ENCODE data around the gene LCN6.
"Not testable (repeated sequence)": the region's sequence is repeated elsewhere in the genome, so short reads cannot be mapped to it uniquely, and the experiment has no call there.

Gene LCN6

DNA sequence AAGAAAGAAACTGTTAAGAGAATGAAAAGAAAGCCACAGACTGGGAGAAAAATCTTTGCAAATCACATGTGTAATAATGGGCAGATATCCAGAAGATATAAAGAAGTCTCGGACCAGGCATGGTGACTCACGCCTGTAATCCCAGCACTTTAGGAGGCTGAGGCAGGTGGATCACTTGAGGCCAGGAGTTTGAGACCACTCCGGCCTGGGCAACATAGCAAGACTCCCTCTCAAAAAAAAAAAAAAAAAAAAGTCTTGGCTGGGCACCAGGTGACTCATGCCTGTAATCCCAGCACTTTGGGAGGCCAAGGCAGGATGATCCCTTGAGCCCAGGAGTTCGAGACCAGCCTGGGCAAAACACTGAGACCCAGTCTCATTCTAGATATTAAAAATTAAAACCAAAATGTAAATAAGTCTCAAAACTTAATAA, 37.1 kb downstream of the LCN6 start:
- not testable (repeated sequence) for DNase-seq (ENCODE audit: low read depth, low spot score)

- DNase-seq (ENCODE audit: low read depth, low spot score), result no peak
These were observed 37.8 kb downstream of the LCN6 start for GRCh38 chr9:136710543-136710942.

DNA sequence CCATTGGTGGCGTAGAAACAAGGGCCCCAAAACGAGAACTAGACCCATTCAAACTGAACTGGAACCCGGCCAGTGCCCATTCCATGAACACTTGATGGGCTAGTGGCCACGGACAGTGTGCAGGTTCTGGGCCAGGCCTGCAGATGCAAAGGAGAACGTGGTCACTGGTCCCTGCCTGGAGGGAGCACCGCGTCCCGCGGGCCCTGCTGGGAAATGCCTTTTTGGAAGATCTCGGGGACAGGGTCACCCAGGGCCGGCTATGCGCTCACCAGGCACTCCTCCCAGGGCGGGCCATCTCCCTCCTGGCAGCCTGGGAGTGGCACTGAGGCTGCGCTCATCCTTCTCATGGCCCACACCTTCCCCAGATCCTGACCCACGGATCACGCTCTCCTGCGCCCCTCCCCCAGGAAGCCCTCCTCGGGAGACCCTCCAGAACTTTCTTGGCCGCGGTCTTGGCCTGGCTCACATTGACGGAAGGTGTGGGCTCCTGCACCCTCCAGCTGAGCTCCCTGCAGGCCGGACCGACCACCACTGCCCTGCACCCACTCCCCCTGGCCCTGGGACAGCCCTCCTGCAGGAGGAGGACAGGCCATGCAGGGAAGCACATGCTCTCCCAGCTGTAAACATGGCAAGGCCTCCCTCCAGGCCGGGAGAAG, 38.7 kb downstream of the LCN6 start:
- no peak for DNase-seq (ENCODE audit: low read depth, low spot score)

DNA sequence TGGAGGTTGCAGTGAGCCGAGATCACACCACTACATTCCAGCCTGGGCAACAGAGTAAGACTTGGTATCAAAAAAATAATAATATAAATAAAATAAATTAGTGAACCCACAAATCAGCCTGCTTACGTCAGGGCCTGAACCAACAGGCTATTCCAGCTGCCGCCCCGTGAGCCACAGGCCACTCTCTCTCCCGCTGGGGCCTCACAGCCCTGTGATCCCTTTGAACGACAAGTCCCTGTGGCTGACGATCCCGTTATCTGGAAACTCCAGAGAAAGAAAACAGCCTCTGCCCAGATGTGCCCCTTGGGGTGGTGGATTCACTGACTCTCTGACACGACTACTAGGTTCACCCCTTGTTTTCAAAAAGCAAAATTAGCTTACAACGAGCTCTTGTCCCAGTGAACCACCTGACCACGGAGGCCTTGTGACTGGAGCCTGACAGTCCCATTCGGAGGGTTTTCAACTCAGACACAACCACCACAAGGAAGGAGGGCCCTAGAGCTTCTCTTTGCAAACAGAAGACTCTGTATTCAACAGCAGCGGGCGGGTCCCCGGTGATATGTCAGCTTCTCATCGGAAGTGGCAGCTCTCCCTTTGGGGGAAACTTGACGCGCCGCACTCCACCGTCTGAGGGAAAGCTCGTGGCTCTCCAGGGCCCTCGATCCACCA, 40.3 kb downstream of the LCN6 start:
- no peak for DNase-seq (ENCODE audit: low read depth, low spot score)

DNA sequence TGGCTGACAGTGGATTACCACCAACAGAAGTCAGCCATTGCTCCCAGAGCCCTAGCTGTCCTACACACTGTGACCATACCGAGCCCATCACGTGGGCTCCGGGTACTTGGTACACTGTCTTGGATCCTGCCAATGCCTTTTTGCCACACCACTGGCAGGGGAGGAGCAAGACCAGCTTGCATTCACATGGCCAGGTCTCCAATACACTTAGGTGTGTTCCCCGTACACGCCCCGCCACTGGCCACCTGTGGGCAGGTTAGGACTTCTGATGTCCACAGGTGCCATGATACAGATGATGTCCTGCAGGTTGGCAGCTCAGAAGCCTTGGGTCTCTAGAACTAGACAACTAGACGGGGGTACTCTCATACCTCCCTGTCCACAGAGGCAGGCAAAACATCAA, 41.3 kb downstream of the LCN6 start:
- DNase-seq (ENCODE audit: low read depth, low spot score), result no peak

DNA sequence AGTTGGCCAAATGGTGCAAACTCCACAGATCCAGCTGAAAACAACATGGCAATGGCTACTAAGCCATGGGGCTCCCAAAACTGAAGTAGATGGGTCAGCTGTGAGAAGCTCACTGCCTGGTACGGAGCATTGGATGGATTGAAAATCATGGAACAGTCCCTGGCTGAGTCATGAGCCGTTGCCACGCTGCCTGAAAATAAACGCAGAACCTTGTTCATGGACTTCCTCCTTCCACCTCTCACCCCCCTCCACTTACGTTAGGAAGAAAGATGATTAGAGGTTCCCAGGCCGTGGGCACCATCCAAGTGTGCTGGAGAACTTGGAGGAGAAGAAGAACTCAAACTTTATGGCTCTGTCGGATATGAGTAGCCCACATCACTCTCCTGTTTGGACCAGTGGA, 42.8 kb downstream of the LCN6 start:
- DNase-seq (ENCODE audit: low read depth, low spot score), result no peak

DNA sequence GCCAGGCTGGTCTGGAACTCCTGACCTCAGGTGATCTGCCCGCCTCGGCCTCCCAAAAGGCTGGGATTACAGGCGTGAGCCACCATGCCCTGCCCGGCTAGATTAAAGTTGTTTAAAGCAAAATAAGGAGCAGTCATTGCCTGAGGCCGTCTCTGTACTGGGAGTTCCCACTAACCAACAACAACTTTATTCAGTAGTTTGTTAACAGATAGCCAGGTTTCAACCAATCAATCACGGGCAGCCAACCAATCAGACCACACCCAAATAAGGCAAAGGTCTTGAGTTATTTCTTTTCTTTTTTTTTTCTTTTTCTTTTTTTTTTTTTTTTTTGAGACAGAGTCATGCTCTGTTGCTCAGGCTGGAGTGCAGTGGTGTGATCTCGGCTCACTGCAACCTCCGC, 43.6 kb downstream of the LCN6 start:
- DNase-seq (ENCODE audit: low read depth, low spot score), result not testable (repeated sequence)

DNA sequence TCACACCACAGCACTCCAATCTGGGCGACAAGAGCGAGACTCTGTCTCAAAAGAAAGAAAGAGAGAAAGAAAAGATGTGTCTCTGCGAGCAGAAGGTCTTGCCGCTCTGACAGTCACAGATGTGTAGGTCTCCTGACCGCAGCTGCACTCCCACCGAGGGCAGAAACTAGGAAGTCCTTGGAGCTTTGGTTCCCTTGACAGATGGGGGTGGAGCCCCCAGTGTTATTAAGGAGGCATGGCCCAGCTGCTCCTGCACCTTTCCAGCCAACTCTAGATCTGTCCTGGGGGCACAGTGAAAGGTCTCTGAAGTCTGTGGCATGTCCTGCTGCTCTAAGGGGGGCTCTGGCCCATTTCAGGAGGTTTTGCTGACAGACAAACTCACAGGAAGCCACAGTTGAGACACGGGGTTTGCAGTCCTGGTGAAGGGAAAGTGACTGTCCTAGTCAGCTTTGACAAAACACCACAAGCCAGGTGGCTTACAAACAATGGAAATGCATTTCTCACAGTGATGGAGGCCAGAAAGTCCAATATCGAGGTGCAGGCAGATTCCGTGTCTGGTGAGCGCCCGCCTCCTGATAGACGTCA, 45.0 kb downstream of the LCN6 start:
- DNase-seq (ENCODE audit: low read depth, low spot score), result no peak

DNA sequence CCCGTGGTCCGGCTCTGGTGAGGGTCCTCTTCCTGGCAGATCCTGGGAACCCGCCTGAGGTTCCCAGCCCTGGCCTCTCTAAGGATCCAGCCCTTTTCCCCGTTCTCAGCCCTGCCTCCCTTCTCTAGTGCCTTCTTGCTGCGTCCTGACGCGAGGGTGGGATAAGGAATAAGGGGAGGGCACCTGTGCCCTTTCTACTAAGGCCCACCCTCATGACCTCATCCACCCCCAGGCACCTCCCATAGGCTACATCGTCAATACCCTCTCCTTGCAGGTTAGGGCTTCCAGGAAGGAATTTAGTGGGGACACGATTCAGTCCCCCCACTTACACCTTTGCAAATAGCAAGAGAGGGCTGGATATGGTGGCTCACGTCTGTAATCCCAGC, 46.7 kb downstream of the LCN6 start:
- no peak for DNase-seq (ENCODE audit: low read depth, low spot score)

GRCh38 chr9:136700959-136701667, 47.2 kb downstream of the LCN6 start:
- no peak for DNase-seq (ENCODE audit: low read depth, low spot score)

DNA sequence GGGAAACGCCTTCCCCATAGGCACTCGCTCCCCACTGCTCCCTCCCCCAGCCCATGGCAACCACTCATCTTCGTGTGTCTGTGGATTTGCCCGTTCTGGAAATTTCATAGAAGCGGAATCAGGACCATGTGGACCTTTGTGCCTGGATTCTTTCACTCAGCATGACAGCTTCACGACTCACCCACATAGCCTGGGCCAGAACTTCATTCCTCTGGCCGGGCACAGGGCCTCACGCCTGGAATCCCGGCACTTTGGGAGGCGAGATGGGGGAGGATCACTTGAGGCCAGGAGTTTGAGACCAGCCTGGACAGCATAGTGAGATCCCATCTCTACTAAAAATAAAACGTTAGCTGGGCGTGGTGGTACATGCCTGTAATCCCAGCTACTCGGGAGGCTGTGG, 48.0 kb downstream of the LCN6 start:
- DNase-seq (ENCODE audit: low read depth, low spot score), result no peak

- no peak for DNase-seq (ENCODE audit: low read depth, low spot score)
These were observed 49.6 kb downstream of the LCN6 start for GRCh38 chr9:136698635-136699246.

DNA sequence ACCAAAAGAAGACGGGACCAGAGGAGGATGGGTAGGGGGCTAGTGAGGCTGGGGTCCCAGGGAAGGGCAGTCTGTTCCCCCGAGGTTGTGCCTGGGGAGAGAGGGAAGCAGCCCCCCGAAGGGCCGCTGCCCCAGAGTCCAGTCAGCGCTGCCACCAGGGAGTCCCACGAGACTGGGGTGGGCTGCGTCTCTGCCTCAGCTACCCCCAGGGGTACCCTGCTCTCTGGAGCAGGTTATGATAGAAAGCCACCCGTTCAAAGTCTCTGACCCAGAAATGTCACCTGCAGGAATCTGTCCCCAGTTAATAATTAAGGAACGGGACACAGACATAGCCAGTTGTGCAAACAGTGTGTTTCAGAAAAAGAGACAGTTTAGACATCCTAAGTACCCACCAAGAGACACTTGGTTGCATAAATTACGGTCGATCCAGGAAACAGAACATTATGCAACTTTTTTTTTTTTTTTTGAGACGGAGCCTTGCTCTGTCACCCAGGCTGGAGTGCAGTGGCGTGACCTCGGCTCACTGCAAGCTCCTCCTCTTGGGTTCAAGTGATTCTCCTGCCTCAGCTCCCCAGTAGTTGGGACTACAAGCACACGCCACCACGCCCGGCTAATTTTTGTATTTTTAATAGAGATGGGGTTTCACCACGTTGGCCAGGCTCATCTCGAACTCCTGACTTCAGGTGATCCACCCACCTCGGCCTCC, 50.4 kb downstream of the LCN6 start:
- no peak for DNase-seq (ENCODE audit: low read depth, low spot score)

- no peak for DNase-seq (ENCODE audit: low read depth, low spot score)
These were observed 51.0 kb downstream of the LCN6 start for GRCh38 chr9:136697146-136697820.

DNA sequence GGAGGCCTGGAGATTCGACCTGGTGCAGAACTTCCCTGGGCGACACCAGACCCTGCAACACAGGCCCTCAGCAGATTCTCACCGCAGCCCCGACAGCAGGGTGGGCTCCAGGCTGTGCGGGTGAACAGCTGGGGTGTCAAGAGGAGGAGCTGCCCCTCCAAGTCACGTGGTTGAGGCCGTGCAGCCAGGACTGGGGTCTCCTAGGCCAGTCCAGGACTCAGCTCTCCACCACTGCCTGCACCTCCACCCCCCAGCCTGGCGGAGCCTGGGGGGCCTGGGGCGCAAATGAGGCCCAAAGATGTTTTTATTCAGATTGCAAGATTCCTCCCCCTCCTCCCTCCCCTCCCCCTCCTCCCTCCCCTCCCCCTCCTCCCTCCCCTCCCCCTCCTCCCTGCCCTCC, 51.8 kb downstream of the LCN6 start:
- no peak for DNase-seq (ENCODE audit: low read depth, low spot score)

DNA sequence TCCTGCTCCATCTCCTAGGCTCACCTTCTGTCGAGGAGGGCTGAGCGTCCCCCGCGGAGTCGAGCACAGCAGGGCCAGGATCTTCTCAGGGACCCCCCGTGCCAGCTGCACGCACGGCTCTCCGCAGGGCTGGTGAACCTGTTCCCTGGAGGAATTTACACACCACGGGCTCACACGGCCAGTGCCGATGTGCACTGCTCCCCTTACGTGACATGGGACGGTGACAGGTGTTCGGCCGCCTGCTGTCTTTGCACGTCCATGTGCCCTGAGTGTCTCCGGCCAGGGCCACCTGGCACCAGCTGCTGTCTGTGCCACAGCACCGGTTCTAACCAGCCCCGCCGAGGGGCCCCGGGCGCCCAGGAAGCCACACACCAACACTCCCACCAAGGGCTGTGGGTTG, 52.4 kb downstream of the LCN6 start:
- no peak for DNase-seq (ENCODE audit: low read depth, low spot score)

DNA sequence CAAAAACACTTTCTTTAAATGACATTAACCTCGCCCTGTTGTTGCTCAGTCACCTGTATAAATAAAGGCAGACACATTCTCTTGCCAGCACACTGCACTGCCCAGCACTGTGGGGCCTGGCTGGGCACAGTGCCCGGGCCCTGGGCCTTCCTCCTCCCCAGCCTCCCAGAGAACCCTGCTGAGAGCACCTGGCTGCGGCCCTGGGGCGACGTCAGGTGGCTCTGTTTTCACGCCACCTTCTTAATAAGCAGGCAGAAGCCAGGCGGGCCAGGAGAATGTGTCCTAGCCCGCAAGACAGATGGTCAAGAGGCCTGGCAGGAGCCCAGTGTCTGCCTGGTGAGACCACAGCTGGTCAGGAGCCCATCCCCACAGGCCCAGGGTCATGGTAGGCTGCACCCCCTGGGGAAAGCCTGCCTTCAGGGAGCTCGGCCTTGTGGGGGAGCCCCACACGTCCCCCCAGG, 52.9 kb downstream of the LCN6 start:
- no peak for DNase-seq (ENCODE audit: low read depth, low spot score)

- DNase-seq (ENCODE audit: low read depth, low spot score), result no peak
These were observed 53.5 kb downstream of the LCN6 start for GRCh38 chr9:136694872-136695247.

GRCh38 chr9:136694163-136694871, 54.0 kb downstream of the LCN6 start:
- peak; percentile 28 for DNase-seq (ENCODE audit: low read depth, low spot score)

All from iPS DF 19.7 (cell line).